Activated CD8-positive, alpha-beta memory T cell treated with anti-CD3 and anti-CD28 coated beads, Interleukin-2, amount 10 ng/mL, durations not matched to agents 7 days and 5 days (primary cell): ENCODE results near the gene WDFY2. TPM values are rescaled to one million over a fixed set of nuclear protein-coding genes. Genes with fewer than 3 reads are reported as not detected.

ENCODE experiments used
- ATAC-seq: fragments of 150-1000 bp; cut with Tn5 transposase; one replicate; pipeline ENCODE4 v1.10.0; 2021; ENCODE audit warnings: moderate library complexity
- CTCF ChIA-PET: fragments of 350-600 bp; sonication (Branson Sonifier 250); formaldehyde crosslinking; loops from one replicate; lab custom pipeline; 2021; ENCODE audit warnings: antibody characterized with exemption; lab: Charles Lee
- DNase-seq: peaks from one replicate; pipeline ENCODE4 v3.0.0-alpha.2; 2020
- H3K27ac Mint-ChIP-seq: one replicate; pipeline ENCODE4 v1.8.0; 2021; ENCODE audit warnings: mild to moderate bottlenecking, mixed read lengths
- H3K27me3 Mint-ChIP-seq: one replicate; pipeline ENCODE4 v1.8.0; 2021; ENCODE audit warnings: mixed read lengths
- H3K36me3 Mint-ChIP-seq: one replicate; pipeline ENCODE4 v1.8.0; 2021; ENCODE audit warnings: mild to moderate bottlenecking, mixed read lengths
- H3K4me1 Mint-ChIP-seq: one replicate; pipeline ENCODE4 v1.8.0; 2021; ENCODE audit warnings: mixed read lengths
- H3K4me3 Mint-ChIP-seq: one replicate; pipeline ENCODE4 v1.8.0; 2021; ENCODE audit warnings: mild to moderate bottlenecking, moderate library complexity, mixed read lengths
- H3K9me3 Mint-ChIP-seq: one replicate; pipeline ENCODE4 v1.8.0; 2022; ENCODE audit warnings: low read depth, mixed read lengths
- total RNA-seq, 2 experiments: library from RNA; stranded (reverse); gene quantifications; one replicate each; pipeline ENCODE4 v1.2.3, GENCODE V29; 2021

Gene WDFY2
- total RNA-seq, 2 experiments from 2014 or later = 9.1 to 11.9 TPM

DNA sequence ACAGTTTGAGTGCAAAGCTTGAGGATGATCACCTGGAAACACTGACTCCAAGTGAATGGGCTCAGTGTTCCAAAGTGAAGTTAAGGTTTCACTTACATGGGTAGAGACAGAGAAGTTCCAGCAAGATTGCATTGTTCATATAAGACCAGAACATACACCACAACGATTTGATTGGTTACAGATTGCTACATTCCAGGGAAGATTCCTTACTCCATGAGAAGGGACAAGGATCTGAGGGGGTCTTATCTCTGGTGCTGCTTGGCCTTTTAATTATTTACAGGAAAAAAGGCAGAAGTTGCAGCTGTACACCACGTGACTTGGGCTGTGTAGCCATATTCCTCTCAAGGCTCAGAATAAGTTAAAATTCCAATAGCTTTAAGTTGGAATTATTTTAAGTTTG, 12.3 kb downstream of the WDFY2 start:
- no peaks in the 10 kb centered on the region for H3K9me3 Mint-ChIP-seq
- H3K4me1 Mint-ChIP-seq = peaks cover 15% of the 10 kb centered on the region
- H3K36me3 Mint-ChIP-seq = peaks cover 6% of the 10 kb centered on the region
- no peak overlapping the region for H3K27ac Mint-ChIP-seq
- no peak overlapping the region for H3K4me3 Mint-ChIP-seq
- CTCF ChIA-PET = interaction anchor here (1.1 to 1.4 kb wide), 2 partner anchors 17 to 143 kb away, joined by 3 read pairs; partner anchors contain the start of gene INTS6
- no peak for DNase-seq
- no peak for ATAC-seq
- H3K27me3 Mint-ChIP-seq = no peaks in the 10 kb centered on the region

- H3K27me3 Mint-ChIP-seq = no peaks in the 10 kb centered on the region
- H3K4me1 Mint-ChIP-seq = peaks cover 13% of the 10 kb centered on the region
- ATAC-seq (peak; percentile 39), DNase-seq (no peak)
- no peaks in the 10 kb centered on the region for H3K9me3 Mint-ChIP-seq
- H3K36me3 Mint-ChIP-seq = peaks cover 12% of the 10 kb centered on the region
- no peak overlapping the region for H3K4me3 Mint-ChIP-seq
- CTCF ChIA-PET = interaction anchor here (1.4 kb wide), 1 partner anchor 199 kb away, joined by 4 read pairs; no protein-coding TSS in a partner anchor
- H3K27ac Mint-ChIP-seq = no peak overlapping the region
Measured at GRCh38 chr13:51599444-51600176, 15.3 kb downstream of the WDFY2 start.

DNA sequence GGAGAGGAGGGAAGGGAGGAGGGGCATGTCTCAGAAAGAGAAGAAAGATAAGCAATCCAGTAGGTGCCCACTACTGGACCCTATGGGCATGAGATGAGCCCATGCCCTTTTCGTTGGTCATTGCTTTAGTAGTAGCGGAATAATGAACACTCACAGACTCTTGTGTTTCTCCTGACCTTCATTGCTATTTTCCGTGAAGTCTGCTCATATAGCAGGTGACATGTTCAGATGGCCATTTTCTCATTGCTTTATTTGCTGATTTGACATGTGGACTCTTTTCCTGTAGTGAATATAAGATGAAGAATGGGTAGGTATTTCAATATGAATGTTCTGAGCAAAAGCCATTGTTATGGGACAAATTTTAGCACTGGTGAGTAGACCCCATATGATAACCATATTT, 16.4 kb downstream of the WDFY2 start:
- ATAC-seq = no peak
- H3K4me1 Mint-ChIP-seq = peaks cover 12% of the 10 kb centered on the region
- no peak overlapping the region for H3K27ac Mint-ChIP-seq
- H3K27me3 Mint-ChIP-seq = no peaks in the 10 kb centered on the region
- CTCF ChIA-PET = no interaction called here
- H3K9me3 Mint-ChIP-seq = no peaks in the 10 kb centered on the region
- DNase-seq = no peak
- no peak overlapping the region for H3K4me3 Mint-ChIP-seq
- peaks cover 12% of the 10 kb centered on the region for H3K36me3 Mint-ChIP-seq

DNA sequence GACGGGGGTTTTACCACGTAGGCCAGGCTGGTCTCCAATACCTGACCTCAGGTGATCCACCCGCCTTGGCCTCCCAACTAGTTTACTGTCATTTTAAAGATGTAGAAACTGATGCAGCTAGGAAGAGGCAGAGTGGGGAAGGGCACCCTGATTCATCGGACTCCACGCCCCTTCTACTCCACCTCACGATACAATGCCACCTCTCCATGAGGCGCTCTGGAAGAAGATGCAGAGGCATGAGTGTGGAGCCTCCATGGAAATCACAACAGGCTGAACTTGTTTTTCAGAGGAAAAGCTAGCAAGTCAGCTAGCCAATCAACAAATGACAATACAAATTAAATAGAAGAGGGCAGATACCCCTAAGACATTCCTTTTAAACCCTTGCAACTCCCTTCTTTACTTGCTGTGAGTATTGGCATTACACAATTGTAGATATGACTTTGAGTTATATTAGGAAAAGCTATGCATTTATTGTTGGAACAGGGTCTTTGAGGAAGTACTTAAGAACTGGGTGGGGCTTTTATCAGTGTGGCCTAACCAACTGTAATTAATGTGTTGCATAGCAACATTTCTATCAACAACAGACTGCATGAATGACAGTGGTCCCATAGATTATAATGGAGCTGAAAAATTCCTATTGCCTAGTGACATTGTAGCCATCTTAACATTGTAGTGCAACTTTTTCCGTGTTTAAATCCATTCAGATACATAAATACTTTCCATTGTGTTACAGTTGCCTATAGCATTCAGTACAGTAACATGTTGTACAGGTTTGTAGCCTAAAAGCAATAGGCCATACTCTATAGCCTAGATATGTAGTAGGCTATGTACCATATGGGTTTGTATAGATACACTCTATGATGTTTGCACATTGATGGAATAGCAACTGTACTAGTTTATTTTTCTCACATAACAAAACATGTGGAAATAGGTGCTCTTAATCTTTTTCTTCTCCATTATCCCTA, 17.6 kb downstream of the WDFY2 start:
- Mint-ChIP-seq H3K27ac (no peak overlapping the region), H3K9me3 (no peaks in the 10 kb centered on the region), H3K27me3 (no peaks in the 10 kb centered on the region), H3K4me3 (no peak overlapping the region), H3K36me3 (peaks cover 10% of the 10 kb centered on the region), H3K4me1 (peaks cover 12% of the 10 kb centered on the region)
- no peak for DNase-seq
- CTCF ChIA-PET = no interaction called here
- ATAC-seq = no peak

DNA sequence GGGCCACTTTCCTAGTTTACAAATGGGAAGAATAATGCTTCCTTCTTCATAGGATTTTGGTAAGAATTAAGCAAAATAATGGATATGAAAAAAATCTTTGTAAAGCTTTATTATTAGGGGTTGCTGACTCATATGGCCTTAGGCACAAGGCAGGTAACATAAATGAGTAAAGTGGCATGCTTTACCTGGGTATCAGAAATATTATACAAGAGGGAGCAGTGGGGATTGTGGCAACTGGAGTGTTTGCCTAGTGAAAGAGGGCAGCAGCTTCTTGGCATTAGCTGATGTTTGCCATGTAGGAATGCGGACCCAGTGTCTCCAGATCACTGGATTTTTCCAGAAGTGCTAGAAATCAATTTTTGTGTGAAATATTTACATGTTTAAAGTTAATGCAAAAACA, 19.5 kb downstream of the WDFY2 start:
- CTCF ChIA-PET = no interaction called here
- Mint-ChIP-seq H3K27ac (no peak overlapping the region), H3K27me3 (no peaks in the 10 kb centered on the region), H3K9me3 (no peaks in the 10 kb centered on the region), H3K4me1 (peaks cover 12% of the 10 kb centered on the region), H3K4me3 (no peak overlapping the region), H3K36me3 (peaks cover 13% of the 10 kb centered on the region)
- no peak for DNase-seq
- ATAC-seq = no peak

- Mint-ChIP-seq H3K36me3 (peaks cover 13% of the 10 kb centered on the region), H3K27me3 (no peaks in the 10 kb centered on the region), H3K27ac (no peak overlapping the region), H3K9me3 (no peaks in the 10 kb centered on the region), H3K4me3 (no peak overlapping the region), H3K4me1 (no peaks in the 10 kb centered on the region)
- CTCF ChIA-PET = no interaction called here
- no peak for DNase-seq
- ATAC-seq = no peak
Measured at GRCh38 chr13:51605698-51606097, 21.4 kb downstream of the WDFY2 start.

DNA sequence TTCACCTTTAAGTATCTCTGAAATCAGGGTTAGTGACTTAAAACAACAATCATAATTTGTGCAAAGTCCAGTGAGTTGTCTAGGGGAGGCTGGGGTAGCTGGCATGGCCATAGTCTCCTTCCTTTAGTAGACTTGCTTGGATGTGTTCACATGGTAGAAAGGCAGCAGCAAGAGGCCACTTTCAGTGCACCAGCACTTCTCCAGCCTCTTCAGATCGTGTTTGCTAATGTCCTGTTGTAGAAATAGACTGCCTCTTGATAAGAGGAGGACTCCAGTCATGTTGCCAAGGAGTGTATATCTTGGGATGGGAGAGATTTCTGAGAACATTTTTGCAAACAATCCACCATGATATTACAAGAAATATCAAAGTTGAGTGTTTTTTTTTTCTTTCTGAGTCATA, 22.9 kb downstream of the WDFY2 start:
- Mint-ChIP-seq H3K4me1 (no peaks in the 10 kb centered on the region), H3K27me3 (no peaks in the 10 kb centered on the region), H3K36me3 (peaks cover 11% of the 10 kb centered on the region), H3K4me3 (no peak overlapping the region), H3K9me3 (no peaks in the 10 kb centered on the region), H3K27ac (no peak overlapping the region)
- CTCF ChIA-PET = no interaction called here
- no peak for DNase-seq
- ATAC-seq = no peak

- CTCF ChIA-PET = no interaction called here
- H3K4me1 Mint-ChIP-seq = peaks cover 1% of the 10 kb centered on the region
- H3K36me3 Mint-ChIP-seq = peaks cover 7% of the 10 kb centered on the region
- no peak overlapping the region for H3K4me3 Mint-ChIP-seq
- ATAC-seq (no peak), DNase-seq (no peak)
- H3K27ac Mint-ChIP-seq = no peak overlapping the region
- no peaks in the 10 kb centered on the region for H3K9me3 Mint-ChIP-seq
- no peaks in the 10 kb centered on the region for H3K27me3 Mint-ChIP-seq
Measured at GRCh38 chr13:51608857-51609406, 24.7 kb downstream of the WDFY2 start.

- H3K4me1 Mint-ChIP-seq = peaks cover 9% of the 10 kb centered on the region
- H3K36me3 Mint-ChIP-seq = peaks cover 2% of the 10 kb centered on the region
- no peak overlapping the region for H3K27ac Mint-ChIP-seq
- H3K9me3 Mint-ChIP-seq = no peaks in the 10 kb centered on the region
- H3K27me3 Mint-ChIP-seq = no peaks in the 10 kb centered on the region
- DNase-seq (no peak), ATAC-seq (no peak)
- CTCF ChIA-PET = interaction anchor here (1.3 kb wide), 1 partner anchor 17 kb away, joined by 3 read pairs; no protein-coding TSS in a partner anchor
- H3K4me3 Mint-ChIP-seq = no peak overlapping the region
Measured at GRCh38 chr13:51612867-51613266, 28.6 kb downstream of the WDFY2 start.

- DNase-seq = no peak
- Mint-ChIP-seq H3K27ac (no peak overlapping the region), H3K36me3 (peaks cover 2% of the 10 kb centered on the region), H3K4me1 (peaks cover 9% of the 10 kb centered on the region), H3K9me3 (no peaks in the 10 kb centered on the region), H3K27me3 (no peaks in the 10 kb centered on the region), H3K4me3 (no peak overlapping the region)
- CTCF ChIA-PET = interaction anchor here (1.2 to 1.3 kb wide), 2 partner anchors 18 to 184 kb away, joined by 3 read pairs; no protein-coding TSS in a partner anchor
- ATAC-seq = no peak
Measured at GRCh38 chr13:51613535-51613934, 29.3 kb downstream of the WDFY2 start.

- Mint-ChIP-seq H3K27ac (peak overlapping the region; percentile 90), H3K4me3 (peak overlapping the region; percentile 73), H3K27me3 (no peaks in the 10 kb centered on the region), H3K4me1 (peaks cover 10% of the 10 kb centered on the region), H3K9me3 (no peaks in the 10 kb centered on the region), H3K36me3 (no peaks in the 10 kb centered on the region)
- CTCF ChIA-PET = interaction anchor here (1.2 kb wide), 1 partner anchor 183 kb away, joined by 3 read pairs; no protein-coding TSS in a partner anchor
- ATAC-seq = peak; percentile 92
- peak; percentile 67 for DNase-seq
Measured at GRCh38 chr13:51614350-51614786, 30.1 kb downstream of the WDFY2 start.

DNA sequence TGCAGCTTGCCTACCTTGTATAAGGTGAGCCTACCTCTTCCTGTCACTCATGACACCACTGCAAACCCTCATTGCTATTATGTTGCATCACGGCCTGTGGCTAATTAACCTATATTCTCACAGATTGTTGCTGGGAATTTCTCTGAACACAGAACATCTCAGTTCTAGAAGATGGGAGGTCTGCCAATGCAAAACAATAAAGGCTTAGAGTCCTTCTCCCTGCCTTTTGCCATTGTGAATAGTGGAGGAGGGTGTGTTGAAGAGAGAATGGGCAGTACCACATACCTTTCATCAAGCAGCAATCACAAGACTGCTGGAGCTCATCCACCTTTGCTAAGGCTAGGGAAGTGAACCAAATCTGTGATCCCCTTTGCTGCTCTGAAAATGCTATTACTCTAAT, 34.4 kb downstream of the WDFY2 start:
- Mint-ChIP-seq H3K36me3 (no peaks in the 10 kb centered on the region), H3K27ac (no peak overlapping the region), H3K4me1 (peaks cover 22% of the 10 kb centered on the region), H3K27me3 (no peaks in the 10 kb centered on the region), H3K4me3 (no peak overlapping the region), H3K9me3 (no peaks in the 10 kb centered on the region)
- ATAC-seq (no peak), DNase-seq (no peak)
- CTCF ChIA-PET = no interaction called here

DNA sequence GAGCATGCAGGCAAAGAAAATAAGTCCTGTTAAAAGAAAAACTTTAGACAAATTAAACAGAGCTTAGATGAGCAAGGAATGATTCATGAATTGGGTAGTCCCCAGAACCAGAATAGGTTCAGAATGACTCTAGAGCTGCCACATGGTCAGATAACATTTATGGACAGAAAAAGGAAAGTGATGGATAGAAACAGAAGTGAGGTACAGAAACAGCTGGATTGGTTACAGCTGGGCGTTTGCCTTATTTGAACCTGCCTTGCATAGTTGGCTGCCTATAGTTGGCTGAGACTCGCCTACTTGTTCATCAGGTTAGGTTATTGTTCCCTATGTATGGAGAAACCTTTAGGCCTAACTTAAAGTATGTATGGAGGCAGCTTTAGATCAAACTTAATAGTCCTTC, 35.4 kb downstream of the WDFY2 start:
- ATAC-seq = peak; percentile 23
- no peaks in the 10 kb centered on the region for H3K9me3 Mint-ChIP-seq
- DNase-seq = no peak
- H3K4me1 Mint-ChIP-seq = peaks cover 23% of the 10 kb centered on the region
- no peaks in the 10 kb centered on the region for H3K27me3 Mint-ChIP-seq
- H3K4me3 Mint-ChIP-seq = no peak overlapping the region
- H3K27ac Mint-ChIP-seq = no peak overlapping the region
- CTCF ChIA-PET = interaction anchor here (0.7 kb wide), 1 partner anchor 175 kb away, joined by 3 read pairs; no protein-coding TSS in a partner anchor
- H3K36me3 Mint-ChIP-seq = no peaks in the 10 kb centered on the region
